IMR-90 (cell line): Measurements from ENCODE around the gene TRAPPC10. TPM values are rescaled to one million over a fixed set of nuclear protein-coding genes. Genes with fewer than 3 reads are reported as not detected.
"Not testable (repeated sequence)": the region's sequence is repeated elsewhere in the genome, so short reads cannot be mapped to it uniquely, and the experiment has no call there.

Experiments
- ATAC-seq: fragments of 200-7000 bp; cut with Tn5 transposase; 2 replicates; pipeline ENCODE4 v1.9.1; 2020; ENCODE audit warnings: low read depth, mild to moderate bottlenecking, moderate library complexity
- BruUV-seq: library from RNA; stranded (reverse); fragments of 400-500 nt; replicated peaks from 2 replicates; lab custom pipeline; 2021; lab: Mats Ljungman, UMichigan
- CTCF ChIA-PET: fragments of 300-600 bp; formaldehyde crosslinking; extraction: SDS; loops from one replicate; lab custom pipeline; 2021; ENCODE audit warnings: antibody characterized with exemption; lab: Yijun Ruan, JAX
- POLR2A ChIA-PET: fragments of 300-600 bp; sonication (Branson Sonifier 250); formaldehyde crosslinking; loops from one replicate; lab custom pipeline; 2022; ENCODE audit warnings: antibody characterized with exemption; ENCODE audit not compliant: unreplicated experiment; lab: Charles Lee
- DNase-seq: peaks from one replicate; pipeline ENCODE4 v3.0.0; 2013
- H2AFZ ChIP-seq: replicated peaks from 2 replicates; pipeline ENCODE3; 2013; ENCODE audit warnings: low read length, mild to moderate bottlenecking; ENCODE audit not compliant: poor library complexity
- H2AK5ac ChIP-seq: 2 replicates; pipeline ENCODE4 v1.6.1; 2013; ENCODE audit warnings: low read depth, low read length, inconsistent platforms
- H2AK9ac ChIP-seq: replicated peaks from 2 replicates; pipeline ENCODE3; 2013; ENCODE audit warnings: mild to moderate bottlenecking, low read depth, low read length, moderate library complexity; ENCODE audit not compliant: poor library complexity
- H2BK120ac ChIP-seq: 2 replicates; pipeline ENCODE4 v1.6.1; 2013; ENCODE audit warnings: low read depth, low read length, inconsistent platforms
- H2BK15ac ChIP-seq: 3 replicates; pipeline ENCODE4 v1.6.1; 2013; ENCODE audit warnings: low read depth, low read length, inconsistent platforms
- H2BK20ac ChIP-seq: 2 replicates; pipeline ENCODE4 v1.6.1; 2013; ENCODE audit warnings: low read depth, mild to moderate bottlenecking, inconsistent platforms, low read length, moderate library complexity
- H2BK5ac ChIP-seq: 2 replicates; pipeline ENCODE4 v1.6.1; 2013; ENCODE audit warnings: mild to moderate bottlenecking, low read depth, low read length, inconsistent platforms; ENCODE audit not compliant: poor library complexity, severe bottlenecking
- H3K14ac ChIP-seq: replicated peaks from 2 replicates; pipeline ENCODE4 v1.6.1; 2013; ENCODE audit warnings: low read depth, low read length, inconsistent platforms
- H3K18ac ChIP-seq: 2 replicates; pipeline ENCODE4 v1.6.1; 2013; ENCODE audit warnings: low read depth, low read length, control low read depth
- H3K23ac ChIP-seq: 2 replicates; pipeline ENCODE4 v1.6.1; 2013; ENCODE audit warnings: low read depth, low read length, inconsistent platforms
- H3K27ac ChIP-seq: 2 replicates; pipeline ENCODE4 v1.5.1; 2013; ENCODE audit warnings: mild to moderate bottlenecking, control low read depth, low read length; ENCODE audit not compliant: insufficient read depth
- H3K27me3 ChIP-seq: 2 replicates; pipeline ENCODE4 v1.6.1; 2013; ENCODE audit warnings: low read length; ENCODE audit not compliant: control insufficient read depth, insufficient read depth
- H3K36me3 ChIP-seq: 2 replicates; pipeline ENCODE4 v1.6.1; 2013; ENCODE audit warnings: low read length, mixed read lengths; ENCODE audit not compliant: control insufficient read depth, insufficient read depth
- H3K4ac ChIP-seq: 2 replicates; pipeline ENCODE4 v1.6.1; 2013; ENCODE audit warnings: low read depth, low read length, inconsistent platforms
- H3K4me1 ChIP-seq: 2 replicates; pipeline ENCODE4 v1.6.1; 2013; ENCODE audit warnings: low read length, mixed read lengths; ENCODE audit not compliant: control insufficient read depth, insufficient read depth
- H3K4me2 ChIP-seq: 2 replicates; pipeline ENCODE4 v1.6.1; 2013; ENCODE audit warnings: low read depth, mild to moderate bottlenecking, control low read depth, low read length, moderate library complexity
- H3K4me3 ChIP-seq: 2 replicates; pipeline ENCODE4 v1.5.1; 2013; ENCODE audit warnings: low read depth, mild to moderate bottlenecking, control low read depth, low read length, moderate library complexity; ENCODE audit not compliant: insufficient read depth
- H3K56ac ChIP-seq: 2 replicates; pipeline ENCODE4 v1.6.1; 2013; ENCODE audit warnings: low read length, inconsistent platforms; ENCODE audit not compliant: insufficient read depth; ENCODE audit errors: extremely low read depth
- H3K79me1 ChIP-seq, 2 experiments: 2 replicates each; pipeline ENCODE4 v1.6.1; 2013; ENCODE audit warnings: low read length in 2 of 2, inconsistent platforms in 1 of 2, low read depth in 1 of 2
- H3K9ac ChIP-seq: 2 replicates; pipeline ENCODE4 v1.6.1; 2013; ENCODE audit warnings: low read depth, low read length, control low read depth
- H3K9me1 ChIP-seq: 2 replicates; pipeline ENCODE4 v1.6.1; 2013; ENCODE audit warnings: low read length, inconsistent platforms; ENCODE audit not compliant: insufficient read depth
- H3K9me3 ChIP-seq: 2 replicates; pipeline ENCODE4 v1.6.1; 2013; ENCODE audit warnings: low read length; ENCODE audit not compliant: control insufficient read depth, insufficient read depth
- H4K20me1 ChIP-seq: 2 replicates; pipeline ENCODE4 v1.6.1; 2013; ENCODE audit warnings: low read length, inconsistent platforms; ENCODE audit not compliant: insufficient read depth
- H4K5ac ChIP-seq: 2 replicates; pipeline ENCODE4 v1.6.1; 2013; ENCODE audit warnings: mild to moderate bottlenecking, low read depth, low read length, control low read depth
- H4K8ac ChIP-seq, 2 experiments: 2 replicates each; pipeline ENCODE4 v1.6.1; 2013; ENCODE audit warnings: low read depth in 2 of 2, low read length in 2 of 2, control low read depth in 1 of 2, inconsistent platforms in 1 of 2
- H4K91ac ChIP-seq: 2 replicates; pipeline ENCODE4 v1.6.1; 2013; ENCODE audit warnings: low read depth, low read length, inconsistent platforms; ENCODE audit not compliant: insufficient read depth
- WGBS, 2 experiments: methylation state at CpG; one replicate each; pipeline versions ENCODE4 v1.1.5 to v1.1.7; 2013; ENCODE audit warnings: missing lambda C conversion rate in 2 of 2; ENCODE audit not compliant: insufficient read length in 1 of 2; ENCODE audit errors: extremely low coverage in 2 of 2; 5-methylcytosine and 5-hydroxymethylcytosine counted together
- dilution Hi-C: fragments of 300-500 bp; cut with HindIII; formaldehyde crosslinking; loops from one replicate; pipeline ENCODE4 v1.14.3; 2018; ENCODE audit warnings: low sequenced_read_pairs; ENCODE audit not compliant: unreplicated experiment
- in situ Hi-C: fragments of 300-500 bp; cut with MboI; formaldehyde crosslinking; loops from 3 replicates; pipeline ENCODE4 v1.14.3; 2019; ENCODE audit warnings: low sequenced_read_pairs, inconsistent platforms, mixed read lengths
- intact Hi-C: fragments of 100-400 bp; cut with micrococcal nuclease; formaldehyde crosslinking; loops from 2 replicates; pipeline ENCODE4 v1.10.0; 2022
- polyA plus RNA-seq, 3 experiments: library from polyadenylated mRNA; depleted of rRNA; stranded (reverse); fragments of >200 nt; gene quantifications; 2 replicates each; pipeline ENCODE4 v1.2.3, GENCODE V29; 2012; ENCODE audit warnings: low replicate concordance in 1 of 3
- total RNA-seq: library from RNA; depleted of rRNA; stranded (reverse); fragments of >200 nt; gene quantifications from 2 replicates; pipeline ENCODE4 v1.2.3, GENCODE V29; 2012

The TRAPPC10 gene
- total and polyA plus RNA-seq, 2 of the 4 experiments (the other 2 are of a cell fraction): 17.8 to 18.1 TPM

GRCh38 chr21:44155231-44155993, 143.3 kb downstream of the TRAPPC10 start:
- H3K27me3 ChIP-seq, DNase-seq, H4K20me1 ChIP-seq, BruUV-seq, H2BK120ac ChIP-seq, H3K23ac ChIP-seq, H3K79me1 ChIP-seq, ATAC-seq, H3K14ac ChIP-seq, H3K56ac ChIP-seq, H3K4me3 ChIP-seq, H2AFZ ChIP-seq, H2BK5ac ChIP-seq, H3K18ac ChIP-seq, H3K9me3 ChIP-seq, H3K4me2 ChIP-seq, H2AK9ac ChIP-seq, CTCF ChIA-PET, H3K9me1 ChIP-seq, POLR2A ChIA-PET, H3K4me1 ChIP-seq, in situ Hi-C loops, H3K4ac ChIP-seq, H4K5ac ChIP-seq, H2BK15ac ChIP-seq, H2BK20ac ChIP-seq, H4K91ac ChIP-seq, intact Hi-C loops, H4K8ac ChIP-seq, H2AK5ac ChIP-seq, H3K27ac ChIP-seq, H3K36me3 ChIP-seq, H3K9ac ChIP-seq, dilution Hi-C loops: not testable (repeated sequence)
- WGBS, 2 experiments: no CpG with 5 or more reads among the region's 38 CpGs

- CTCF ChIA-PET, BruUV-seq, H3K23ac ChIP-seq, H2AFZ ChIP-seq, H3K9me1 ChIP-seq, H3K18ac ChIP-seq, H3K79me1 ChIP-seq, H3K14ac ChIP-seq, H2BK5ac ChIP-seq, POLR2A ChIA-PET, H3K27me3 ChIP-seq, H4K91ac ChIP-seq, H3K56ac ChIP-seq, H2AK5ac ChIP-seq, H2BK15ac ChIP-seq, H2BK120ac ChIP-seq, DNase-seq, H3K9me3 ChIP-seq, H2BK20ac ChIP-seq, in situ Hi-C loops, H3K9ac ChIP-seq, H3K4me3 ChIP-seq, H3K27ac ChIP-seq, intact Hi-C loops, ATAC-seq, H4K20me1 ChIP-seq, H2AK9ac ChIP-seq, H3K4me1 ChIP-seq, H3K4ac ChIP-seq, dilution Hi-C loops, H3K36me3 ChIP-seq, H4K8ac ChIP-seq, H3K4me2 ChIP-seq, H4K5ac ChIP-seq: not testable (repeated sequence)
- WGBS, 2 experiments: no CpG with 5 or more reads among the region's 8 CpGs
These were observed 143.9 kb downstream of the TRAPPC10 start for GRCh38 chr21:44155994-44156380.
